Keratinocyte (primary cell): Measurements from ENCODE around the gene NAPB. TPM values are rescaled to one million over a fixed set of nuclear protein-coding genes. Genes with fewer than 3 reads are reported as not detected.

Experiments used
- DNase-seq: peaks from one replicate; pipeline ENCODE4 v3.0.0-alpha.2; 2011; ENCODE audit warnings: low read depth, missing footprints, low spot score
- FAIRE-seq: peaks from 2 replicates; lab custom pipeline; 2011; peaks lifted over from hg19 to GRCh38; lab: Jason Lieb, UNC
- H2AFZ ChIP-seq: 2 replicates; pipeline ENCODE4 v1.6.0; 2012; ENCODE audit warnings: low read length, control low read depth, inconsistent platforms; ENCODE audit not compliant: control insufficient read depth
- H3K27ac ChIP-seq: 2 replicates; pipeline ENCODE4 v1.5.1; 2011; ENCODE audit warnings: low read length; ENCODE audit not compliant: control insufficient read depth, insufficient read depth
- H3K27me3 ChIP-seq: 3 replicates; pipeline ENCODE4 v1.6.0; 2011; ENCODE audit warnings: low read length; ENCODE audit not compliant: control insufficient read depth, insufficient read depth; ENCODE audit errors: extremely low read depth
- H3K36me3 ChIP-seq, 2 experiments: 2 replicates in 1 of 2; 3 replicates in 1 of 2; pipeline ENCODE4 v1.5.1; 2011; ENCODE audit warnings: low read length in 2 of 2, mild to moderate bottlenecking in 1 of 2; ENCODE audit not compliant: control insufficient read depth in 2 of 2, insufficient read depth in 2 of 2; ENCODE audit errors: extremely low read depth in 1 of 2
- H3K4me1 ChIP-seq: 3 replicates; pipeline ENCODE4 v1.5.1; 2011; ENCODE audit warnings: low read length; ENCODE audit not compliant: control insufficient read depth, insufficient read depth; ENCODE audit errors: extremely low read depth
- H3K4me2 ChIP-seq: 3 replicates; pipeline ENCODE4 v1.6.0; 2011; ENCODE audit warnings: low read depth, low read length; ENCODE audit not compliant: control insufficient read depth, insufficient read depth; ENCODE audit errors: extremely low read depth
- H3K4me3 ChIP-seq, 3 experiments: fragments of 200-600 bp in 1 of 3; sonication (generic) in 1 of 3; 2 replicates in 2 of 3; 3 replicates in 1 of 3; pipeline ENCODE4 v1.5.1; 2011 to 2016; ENCODE audit warnings: low read length in 3 of 3, mild to moderate bottlenecking in 3 of 3, control low read depth in 2 of 3, inconsistent platforms in 1 of 3, low read depth in 1 of 3, mixed read lengths in 1 of 3, mixed run types in 1 of 3, moderate library complexity in 1 of 3; ENCODE audit not compliant: control insufficient read depth in 2 of 3, insufficient read depth in 2 of 3; ENCODE audit errors: extremely low read depth in 1 of 3
- H3K79me2 ChIP-seq: 2 replicates; pipeline ENCODE4 v1.6.0; 2012; ENCODE audit warnings: low read length; ENCODE audit not compliant: control insufficient read depth, insufficient read depth
- H3K9ac ChIP-seq: 3 replicates; pipeline ENCODE4 v1.6.0; 2011; ENCODE audit warnings: low read length; ENCODE audit not compliant: control insufficient read depth, insufficient read depth; ENCODE audit errors: extremely low read depth
- H3K9me1 ChIP-seq: 3 replicates; pipeline ENCODE4 v1.6.0; 2011; ENCODE audit warnings: low read length; ENCODE audit not compliant: control insufficient read depth, insufficient read depth; ENCODE audit errors: extremely low read depth
- H3K9me3 ChIP-seq: 2 replicates; pipeline ENCODE4 v1.5.1; 2012; ENCODE audit warnings: low read depth, low read length; ENCODE audit not compliant: control insufficient read depth
- H4K20me1 ChIP-seq: 3 replicates; pipeline ENCODE4 v1.6.0; 2011; ENCODE audit warnings: low read length; ENCODE audit not compliant: control insufficient read depth, insufficient read depth; ENCODE audit errors: extremely low read depth
- CTCF ChIP-seq, 3 experiments: IDR thresholded peaks in 1 of 3; conservative IDR thresholded peaks in 1 of 3; optimal IDR thresholded peaks in 1 of 3; 2 replicates in 2 of 3; 3 replicates in 1 of 3; pipeline versions ENCODE3 to v1.5.1; 2011; ENCODE audit warnings: low read length in 3 of 3, mild to moderate bottlenecking in 3 of 3, moderate library complexity in 2 of 3, control low read depth in 1 of 3, inconsistent platforms in 1 of 3; ENCODE audit not compliant: insufficient read depth in 2 of 3; ENCODE audit errors: extremely low read depth in 1 of 3
- EZH2 ChIP-seq: IDR thresholded peaks from one replicate; pipeline ENCODE4 v1.6.1; 2012; ENCODE audit warnings: inconsistent platforms, mild to moderate bottlenecking, low read length, moderate library complexity
- dilution Hi-C: fragments of 300-500 bp; cut with MboI; formaldehyde crosslinking; loops from one replicate; pipeline ENCODE4 v1.7.0; 2020; ENCODE audit warnings: low sequenced_read_pairs; ENCODE audit not compliant: extremely low pct_ligation_motif_present
- polyA plus RNA-seq, 5 experiments: library from polyadenylated mRNA; depleted of rRNA in 3 of 5; stranded (reverse) in 3 of 5; stranded (forward) in 1 of 5; unstranded in 1 of 5; fragments of >200 nt; gene quantifications; 1 replicate in 1 of 5; 2 replicates in 3 of 5; 3 replicates in 1 of 5; pipeline versions ENCODE4 v1.2.1 to v1.2.3, GENCODE V29; 2011 to 2012; ENCODE audit warnings: missing spikeins in 2 of 5, low read depth in 1 of 5, low replicate concordance in 1 of 5
- small RNA-seq, 3 experiments: library from RNA; depleted of rRNA; stranded (forward); fragments of <200 nt; gene quantifications; one replicate each; pipeline ENCODE3, GENCODE V24; 2012; ENCODE audit warnings: low read depth in 3 of 3, low replicate concordance in 1 of 3; ENCODE audit not compliant: insufficient read length in 3 of 3

NAPB gene
- polyA plus RNA-seq, 1 donor (not counting 4 experiments of a cell fraction or from before 2014, with no cell fraction given): 11.6 TPM

GRCh38 chr20:23326774-23327173 lies 94.5 kb downstream of the NAPB start:
- Histone ChIP-seq H3K4me2 (no peak overlapping the region), H3K9me3 (no peaks in the 10 kb centered on the region), H3K4me3 (no peak overlapping the region), H3K9me1 (no peaks in the 10 kb centered on the region), H3K36me3 (no peaks in the 10 kb centered on the region), H3K27ac (no peak overlapping the region), H4K20me1 (no peaks in the 10 kb centered on the region), H3K4me1 (no peaks in the 10 kb centered on the region), H3K9ac (no peak overlapping the region), H2AFZ (no peak overlapping the region), H3K79me2 (no peaks in the 10 kb centered on the region), H3K27me3 (no peaks in the 10 kb centered on the region)
- TF ChIP-seq CTCF (optimal IDR thresholded peaks at IDR 0.05 in 1 of 3, IDR thresholded peaks at IDR 0.05 in 1 of 3, conservative IDR thresholded peaks at IDR 0.05 in 1 of 3; ENCODE audit: extremely low read depth in 1 of 3, insufficient read depth in 2 of 3, low read length in 3 of 3): no peak
- no peak for TF ChIP-seq EZH2
- dilution Hi-C loops: no loop called here
- no peak for DNase-seq
- no peak for FAIRE-seq

GRCh38 chr20:23325107-23325506 lies 96.2 kb downstream of the NAPB start:
- H3K9me3 ChIP-seq: no peaks in the 10 kb centered on the region
- no peak overlapping the region for H3K4me2 ChIP-seq
- H3K27me3 ChIP-seq: no peaks in the 10 kb centered on the region
- no peak overlapping the region for H2AFZ ChIP-seq
- H3K36me3 ChIP-seq: no peaks in the 10 kb centered on the region
- H3K9me1 ChIP-seq: no peaks in the 10 kb centered on the region
- no peak for TF ChIP-seq CTCF (optimal IDR thresholded peaks at IDR 0.05 in 1 of 3, IDR thresholded peaks at IDR 0.05 in 1 of 3, conservative IDR thresholded peaks at IDR 0.05 in 1 of 3; ENCODE audit: extremely low read depth in 1 of 3, insufficient read depth in 2 of 3, low read length in 3 of 3)
- no peak for TF ChIP-seq EZH2
- no peak overlapping the region for H3K9ac ChIP-seq
- H4K20me1 ChIP-seq: no peaks in the 10 kb centered on the region
- dilution Hi-C loops: no loop called here
- no peaks in the 10 kb centered on the region for H3K79me2 ChIP-seq
- no peak overlapping the region for H3K27ac ChIP-seq
- FAIRE-seq: no peak
- DNase-seq: no peak
- H3K4me1 ChIP-seq: no peaks in the 10 kb centered on the region
- no peak overlapping the region for H3K4me3 ChIP-seq

Small RNA genes lying within 50 kb of the gene (small RNA-seq; reads per million reads assigned to genes)
- gene RF00019 (0 reads per million in 3 experiments), gene RNA5SP479 (0 reads per million in 3 experiments)

Other genes with a start within 250 kb of the NAPB start
- gene NXT1, start 70.7 kb downstream of the NAPB start, polyA plus RNA-seq: 22.1 to 30.6 TPM (median 25.8 TPM) in 3 replicates
- gene GZF1, start 59.3 kb downstream of the NAPB start, polyA plus RNA-seq: 9.8 to 12.4 TPM (median 11.7 TPM) in 3 replicates
- gene CSTL1, start 18.2 kb upstream of the NAPB start, polyA plus RNA-seq: not detected in 3 replicates
- not detected in 3 replicates for gene CST11, start 31.4 kb upstream of the NAPB start, polyA plus RNA-seq
- gene CST8, start 69.6 kb upstream of the NAPB start, polyA plus RNA-seq: not detected in 3 replicates
- gene CST9L, start 147.0 kb upstream of the NAPB start, polyA plus RNA-seq: not detected in 3 replicates
- not detected in 3 replicates for gene CST9, start 184.4 kb upstream of the NAPB start, polyA plus RNA-seq
- gene CST3, start 216.5 kb upstream of the NAPB start, polyA plus RNA-seq: 193 to 339 TPM (median 194 TPM) in 3 replicates